Prostate gland (tissue), 2 donors: Measurements from ENCODE around the gene NAALADL2.

Experiments used
- POLR2A ChIP-seq: fragments of 450-650 bp; IDR thresholded peaks from one replicate; pipeline ENCODE4 v1.6.1; 2016; ENCODE audit warnings: antibody characterized with exemption, mild to moderate bottlenecking
- POLR2AphosphoS5 ChIP-seq: sonication (generic); formaldehyde crosslinking; IDR thresholded peaks from one replicate; pipeline ENCODE4 v1.6.1; 2017; ENCODE audit warnings: antibody characterized with exemption
- TF ChIP-seq, protein P1 (sequence below), 4 experiments: fragments of 200-600 bp in 2 of 4; fragments of 450-650 bp in 2 of 4; sonication (generic) in 2 of 4; IDR thresholded peaks; 1 replicate in 3 of 4; 2 replicates in 1 of 4; pipeline ENCODE4 v1.5.1; 2016 to 2019; ENCODE audit warnings: antibody characterized with exemption in 4 of 4, mild to moderate bottlenecking in 2 of 4, moderate library complexity in 2 of 4

DNA sequence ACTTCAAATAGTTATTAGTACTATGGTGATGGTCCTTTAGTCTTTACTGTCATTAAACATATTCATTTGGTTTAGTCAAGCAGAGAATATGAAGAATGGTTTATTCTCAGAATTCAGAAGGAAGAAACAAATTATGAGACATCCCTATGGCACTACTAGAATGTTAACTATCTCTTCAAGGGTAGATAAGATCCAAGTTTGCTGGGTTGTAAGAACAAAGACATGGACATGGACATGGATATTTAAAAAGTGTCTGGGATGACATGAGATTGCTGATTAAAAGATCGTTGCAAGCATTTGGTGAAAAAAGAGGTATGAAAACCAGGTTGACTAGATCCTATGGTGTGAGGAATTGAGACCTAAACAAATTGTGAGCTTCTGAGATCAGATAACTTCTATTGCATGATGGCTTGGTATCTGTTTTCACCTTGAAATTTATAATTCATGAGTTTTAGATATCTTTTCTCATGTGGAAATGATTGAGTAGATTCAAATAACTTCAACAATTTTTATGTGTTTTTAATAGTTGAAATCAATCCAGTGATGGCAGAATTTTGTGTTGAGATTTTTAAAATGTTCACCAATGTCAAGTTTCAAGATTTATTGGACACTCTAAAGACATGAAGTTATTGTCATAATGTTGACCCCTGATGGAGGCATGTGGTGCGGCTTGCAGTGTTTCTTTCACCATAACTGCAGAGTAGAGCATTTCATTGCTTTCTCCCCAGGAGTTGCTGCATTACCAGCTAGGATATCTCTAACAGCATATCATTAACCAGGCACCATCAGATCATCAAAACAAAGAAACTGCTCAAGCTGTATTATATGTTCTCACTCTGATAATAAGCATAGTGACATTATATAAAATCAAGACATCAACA, 72.6 kb downstream of the NAALADL2 start:
- TF ChIP-seq POLR2AphosphoS5 (no peak), POLR2A (no peak)
- TF ChIP-seq, protein P1, sequence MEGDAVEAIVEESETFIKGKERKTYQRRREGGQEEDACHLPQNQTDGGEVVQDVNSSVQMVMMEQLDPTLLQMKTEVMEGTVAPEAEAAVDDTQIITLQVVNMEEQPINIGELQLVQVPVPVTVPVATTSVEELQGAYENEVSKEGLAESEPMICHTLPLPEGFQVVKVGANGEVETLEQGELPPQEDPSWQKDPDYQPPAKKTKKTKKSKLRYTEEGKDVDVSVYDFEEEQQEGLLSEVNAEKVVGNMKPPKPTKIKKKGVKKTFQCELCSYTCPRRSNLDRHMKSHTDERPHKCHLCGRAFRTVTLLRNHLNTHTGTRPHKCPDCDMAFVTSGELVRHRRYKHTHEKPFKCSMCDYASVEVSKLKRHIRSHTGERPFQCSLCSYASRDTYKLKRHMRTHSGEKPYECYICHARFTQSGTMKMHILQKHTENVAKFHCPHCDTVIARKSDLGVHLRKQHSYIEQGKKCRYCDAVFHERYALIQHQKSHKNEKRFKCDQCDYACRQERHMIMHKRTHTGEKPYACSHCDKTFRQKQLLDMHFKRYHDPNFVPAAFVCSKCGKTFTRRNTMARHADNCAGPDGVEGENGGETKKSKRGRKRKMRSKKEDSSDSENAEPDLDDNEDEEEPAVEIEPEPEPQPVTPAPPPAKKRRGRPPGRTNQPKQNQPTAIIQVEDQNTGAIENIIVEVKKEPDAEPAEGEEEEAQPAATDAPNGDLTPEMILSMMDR (IDR thresholded peaks at IDR 0.05): no peak
